GM12874 (cell line): ENCODE measurements around the gene CREB5.

Experiments
- CTCF ChIP-seq: IDR thresholded peaks from 2 replicates; pipeline ENCODE4 v1.5.1; 2011; ENCODE audit warnings: low read depth, mild to moderate bottlenecking, control low read depth, low read length, moderate library complexity; ENCODE audit not compliant: insufficient read depth

CREB5 gene

DNA sequence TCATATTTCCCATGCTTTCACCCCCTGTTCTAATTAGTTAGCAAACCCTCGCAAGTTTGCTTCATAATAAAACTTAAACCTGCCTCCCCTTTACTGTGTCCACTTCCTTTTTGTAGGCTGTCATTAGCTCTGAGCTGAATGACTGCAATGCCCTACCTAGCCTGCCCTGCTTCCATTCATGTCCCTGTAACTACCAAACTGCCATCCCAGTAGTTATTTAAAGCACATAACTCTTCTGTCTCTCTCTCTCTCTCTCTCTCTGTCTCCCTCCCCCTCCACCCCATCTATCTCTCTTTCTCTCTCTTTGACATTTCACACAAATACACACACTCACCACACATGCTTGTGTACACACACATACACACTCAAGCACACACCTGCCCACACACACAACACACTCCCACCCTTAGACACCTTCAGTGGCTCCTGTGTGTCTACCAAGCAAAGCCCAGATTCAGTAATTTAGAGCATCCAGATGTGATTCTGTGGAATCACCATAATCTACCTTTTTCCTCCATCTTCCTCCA is 430.5 kb downstream of the CREB5 start:
- TF ChIP-seq CTCF = no peak

- no peak for TF ChIP-seq CTCF
Measured at GRCh38 chr7:28845106-28845505, 432.8 kb downstream of the CREB5 start.

- no peak for TF ChIP-seq CTCF
Measured at GRCh38 chr7:28847176-28847575, 434.9 kb downstream of the CREB5 start.

DNA sequence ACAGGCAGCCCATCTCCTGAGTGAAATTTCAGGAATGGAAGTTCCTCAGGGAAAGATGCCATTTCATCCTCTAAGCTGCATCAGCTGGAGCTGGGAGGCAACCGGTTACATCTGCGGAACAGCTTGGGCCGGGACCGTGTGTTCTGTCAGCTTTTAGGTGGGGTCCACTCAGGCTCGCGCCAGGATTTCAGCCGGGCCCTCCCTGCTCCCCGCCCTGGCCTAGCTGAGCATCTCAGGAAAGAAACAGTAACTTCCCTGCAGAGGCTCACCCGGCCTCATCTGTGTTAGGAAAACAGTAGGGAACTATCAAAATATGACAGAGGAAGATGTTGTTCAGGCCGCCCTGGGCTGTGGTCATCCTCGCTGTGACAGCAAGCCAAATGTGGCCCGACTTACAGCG is 435.4 kb downstream of the CREB5 start:
- TF ChIP-seq CTCF = no peak

DNA sequence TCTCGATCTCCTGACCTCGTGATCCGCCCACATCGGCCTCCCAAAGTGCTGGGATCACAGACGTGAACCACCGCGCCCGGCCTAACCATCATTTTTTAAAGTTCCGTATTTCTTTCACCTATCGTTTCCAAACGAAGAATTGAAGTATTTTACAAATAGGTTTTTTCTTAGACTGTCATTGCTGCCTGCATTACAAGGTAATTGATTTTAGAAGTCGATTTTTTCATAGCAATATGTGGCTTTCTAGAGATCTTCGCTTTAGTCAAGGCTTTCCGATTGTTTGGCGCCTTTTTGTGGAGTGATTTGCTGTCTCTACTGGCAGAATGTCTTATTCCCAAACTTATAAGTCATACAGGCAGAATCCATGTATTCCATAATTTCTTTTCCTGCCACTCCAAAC is 436.6 kb downstream of the CREB5 start:
- no peak for TF ChIP-seq CTCF

DNA sequence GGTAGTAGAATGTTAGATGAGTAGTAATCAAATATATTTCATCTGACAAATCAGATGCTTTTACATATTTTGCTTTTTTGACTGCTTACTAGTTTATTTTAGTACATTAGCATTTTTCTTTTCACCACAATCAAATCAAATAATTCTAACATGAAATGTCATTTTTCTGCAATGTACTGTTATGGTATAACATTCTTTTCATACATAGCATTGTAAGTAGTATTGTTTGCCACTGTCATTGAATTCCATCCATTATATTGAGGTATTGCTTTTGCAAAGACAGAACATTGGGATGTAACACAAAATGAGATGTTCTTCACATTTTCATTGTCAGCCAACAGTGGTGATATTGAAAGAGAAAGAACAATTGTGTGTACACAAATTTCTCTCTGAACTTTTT is 438.4 kb downstream of the CREB5 start:
- no peak for TF ChIP-seq CTCF

DNA sequence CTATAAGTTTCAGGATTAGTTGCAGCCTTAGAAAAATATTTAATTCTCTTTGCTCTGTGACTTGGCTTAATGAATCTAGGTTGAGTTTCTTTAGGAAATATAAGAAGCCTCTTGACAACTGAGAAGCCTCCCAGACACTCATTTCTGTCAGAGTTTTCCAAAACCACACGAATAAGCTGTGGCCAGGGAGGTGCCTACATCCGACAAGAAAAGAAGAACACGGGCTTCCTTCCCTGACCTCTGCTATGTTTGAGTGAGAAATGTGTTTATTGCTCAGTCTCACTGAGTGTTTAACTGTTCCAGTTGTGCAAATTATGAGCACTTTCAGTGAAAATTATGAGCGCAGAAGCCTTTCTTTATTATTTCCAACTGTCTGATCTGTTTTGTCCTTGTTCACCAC is 440.8 kb downstream of the CREB5 start:
- TF ChIP-seq CTCF = no peak
